Measurements from ENCODE around the gene SLC18A2.

DNA sequence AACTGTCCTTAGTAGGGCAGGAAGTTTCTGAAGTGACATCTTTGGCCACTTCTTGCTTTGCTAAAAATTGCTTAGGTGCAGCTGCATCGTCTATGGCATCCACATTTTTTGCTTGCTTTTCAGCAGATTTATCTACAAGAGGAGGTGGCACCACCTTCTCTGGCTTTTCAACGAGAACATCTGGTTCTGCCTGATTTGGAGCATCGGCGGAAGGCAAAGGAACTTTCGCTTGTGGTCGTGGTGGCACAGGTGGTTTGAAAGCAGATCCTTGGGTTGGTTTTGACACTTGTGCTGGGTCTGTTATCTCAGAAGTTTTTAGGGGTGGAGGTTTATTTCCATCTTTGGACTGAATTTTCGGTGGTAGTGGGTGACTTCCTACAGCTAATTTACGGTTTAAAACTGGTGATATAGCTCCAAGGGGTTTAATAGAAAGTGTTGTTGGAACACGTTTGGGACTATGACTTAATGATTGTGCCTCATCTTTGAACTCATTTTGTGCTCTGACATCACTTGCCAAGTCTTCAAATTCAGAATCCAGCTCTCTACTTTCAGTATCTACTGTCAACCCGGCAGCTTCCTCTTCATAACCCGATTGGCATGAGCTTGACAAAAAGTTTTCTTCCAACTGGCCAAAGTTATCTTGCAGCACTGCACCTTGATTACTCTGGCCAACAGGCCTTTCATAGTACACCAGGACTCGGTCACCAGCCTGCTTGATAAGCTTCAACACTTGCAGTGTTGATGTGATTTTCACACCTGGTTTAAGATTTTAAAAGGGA is 44.0 kb downstream of the SLC18A2 start:
- TF ChIP-seq, protein P1, sequence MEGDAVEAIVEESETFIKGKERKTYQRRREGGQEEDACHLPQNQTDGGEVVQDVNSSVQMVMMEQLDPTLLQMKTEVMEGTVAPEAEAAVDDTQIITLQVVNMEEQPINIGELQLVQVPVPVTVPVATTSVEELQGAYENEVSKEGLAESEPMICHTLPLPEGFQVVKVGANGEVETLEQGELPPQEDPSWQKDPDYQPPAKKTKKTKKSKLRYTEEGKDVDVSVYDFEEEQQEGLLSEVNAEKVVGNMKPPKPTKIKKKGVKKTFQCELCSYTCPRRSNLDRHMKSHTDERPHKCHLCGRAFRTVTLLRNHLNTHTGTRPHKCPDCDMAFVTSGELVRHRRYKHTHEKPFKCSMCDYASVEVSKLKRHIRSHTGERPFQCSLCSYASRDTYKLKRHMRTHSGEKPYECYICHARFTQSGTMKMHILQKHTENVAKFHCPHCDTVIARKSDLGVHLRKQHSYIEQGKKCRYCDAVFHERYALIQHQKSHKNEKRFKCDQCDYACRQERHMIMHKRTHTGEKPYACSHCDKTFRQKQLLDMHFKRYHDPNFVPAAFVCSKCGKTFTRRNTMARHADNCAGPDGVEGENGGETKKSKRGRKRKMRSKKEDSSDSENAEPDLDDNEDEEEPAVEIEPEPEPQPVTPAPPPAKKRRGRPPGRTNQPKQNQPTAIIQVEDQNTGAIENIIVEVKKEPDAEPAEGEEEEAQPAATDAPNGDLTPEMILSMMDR (IDR thresholded peaks at IDR 0.05) = no peak
- no peak for TF ChIP-seq ZFX (IDR thresholded peaks at IDR 0.05; ENCODE audit: borderline replicate concordance)

Data from 22Rv1 (cell line).